Measurements from ENCODE around the gene SLC22A15.

SLC22A15 gene

DNA sequence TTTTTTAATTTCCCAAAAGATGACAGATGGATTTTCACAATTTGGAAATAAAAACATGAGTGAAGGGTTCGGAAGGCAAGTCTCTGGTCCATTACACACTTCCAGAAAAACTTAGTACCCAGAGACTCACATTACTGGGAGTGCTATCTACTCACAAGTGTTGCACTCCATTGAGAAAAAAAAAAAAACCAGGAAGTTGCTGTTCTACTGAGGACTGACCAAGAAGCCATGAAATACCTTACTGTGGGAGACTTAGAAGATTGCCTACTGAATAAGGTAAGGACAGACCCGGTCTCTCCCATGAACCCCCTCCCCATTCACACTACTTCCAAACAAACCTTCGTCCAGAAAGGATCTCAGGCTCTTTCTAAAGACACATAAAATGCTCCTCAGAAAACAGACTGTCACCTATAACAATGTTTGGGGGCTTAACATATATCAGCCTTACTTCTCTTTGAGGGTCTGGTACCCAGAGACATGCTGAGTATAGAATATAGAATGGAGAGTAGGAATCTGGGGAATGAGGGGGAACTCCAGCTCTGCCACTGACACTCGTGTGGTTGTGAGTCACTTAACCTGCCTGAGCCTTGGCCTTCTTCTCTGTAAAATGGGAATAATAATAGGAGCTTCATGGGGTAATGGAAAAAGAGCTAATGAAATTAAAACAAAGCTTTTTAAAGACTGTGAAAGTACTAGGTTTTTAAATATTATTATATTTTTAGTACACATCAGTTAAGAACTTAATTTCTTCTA is 136.3 kb downstream of the SLC22A15 start:
- CTCF ChIA-PET: no interaction called here
- POLR2A ChIA-PET: no interaction called here

GRCh38 chr1:116113615-116114014 is 137.3 kb downstream of the SLC22A15 start:
- ChIA-PET POLR2A (no interaction called here), CTCF (no interaction called here)
- Histone ChIP-seq H3K4me3 (ENCODE audit: low read depth, low read length) (no peak overlapping the region), H3K9me3 (ENCODE audit: control insufficient read depth, insufficient read depth, low read depth, low read length) (no peaks in the 10 kb centered on the region), H3K36me3 (ENCODE audit: control insufficient read depth in 2 of 2, insufficient read depth in 1 of 2, low read length in 2 of 2) (no peaks in the 10 kb centered on the region), H3K4me1 (ENCODE audit: control insufficient read depth, insufficient read depth, low read length) (peaks cover 7% of the 10 kb centered on the region), H3K27ac (ENCODE audit: extremely low read depth, low read depth, low read length) (no peak overlapping the region)
- TF ChIP-seq ZNF776 (tag by site-specific recombination; IDR thresholded peaks at IDR 0.05; ENCODE audit: borderline replicate concordance): no peak
- TF ChIP-seq OVOL3 (tag by site-specific recombination; IDR thresholded peaks at IDR 0.05): no peak
- TF ChIP-seq ZBTB21 (tag by site-specific recombination; IDR thresholded peaks at IDR 0.05): no peak
- TF ChIP-seq ZNF292 (tag by site-specific recombination; IDR thresholded peaks at IDR 0.05; ENCODE audit: borderline replicate concordance, low read depth): no peak
- TF ChIP-seq, protein P1, sequence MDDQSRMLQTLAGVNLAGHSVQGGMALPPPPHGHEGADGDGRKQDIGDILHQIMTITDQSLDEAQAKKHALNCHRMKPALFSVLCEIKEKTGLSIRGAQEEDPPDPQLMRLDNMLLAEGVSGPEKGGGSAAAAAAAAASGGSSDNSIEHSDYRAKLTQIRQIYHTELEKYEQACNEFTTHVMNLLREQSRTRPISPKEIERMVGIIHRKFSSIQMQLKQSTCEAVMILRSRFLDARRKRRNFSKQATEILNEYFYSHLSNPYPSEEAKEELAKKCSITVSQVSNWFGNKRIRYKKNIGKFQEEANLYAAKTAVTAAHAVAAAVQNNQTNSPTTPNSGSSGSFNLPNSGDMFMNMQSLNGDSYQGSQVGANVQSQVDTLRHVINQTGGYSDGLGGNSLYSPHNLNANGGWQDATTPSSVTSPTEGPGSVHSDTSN (CRISPR knock-in tag; IDR thresholded peaks at IDR 0.05): no peak
- no peak for TF ChIP-seq ZNF391 (tag by site-specific recombination; IDR thresholded peaks at IDR 0.05; ENCODE audit: borderline replicate concordance, low read depth)
- TF ChIP-seq ZNF16 (tag by site-specific recombination; IDR thresholded peaks at IDR 0.05; ENCODE audit: low read depth): no peak
- no peak for TF ChIP-seq BCL6B (tag by site-specific recombination; IDR thresholded peaks at IDR 0.05)
- TF ChIP-seq ZBTB44 (tag by site-specific recombination; IDR thresholded peaks at IDR 0.05): no peak
- TF ChIP-seq ZNF221 (tag by site-specific recombination; IDR thresholded peaks at IDR 0.05; ENCODE audit: borderline replicate concordance): no peak
- TF ChIP-seq ZNF18 (tag by site-specific recombination; IDR thresholded peaks at IDR 0.05): no peak
- no peak for TF ChIP-seq ZNF114 (tag by site-specific recombination; IDR thresholded peaks at IDR 0.05)

More for the DNA sequence above, 136.3 kb downstream of the SLC22A15 start:
- no peaks in the 10 kb centered on the region for H3K36me3 ChIP-seq (ENCODE audit: control insufficient read depth in 2 of 2, insufficient read depth in 1 of 2, low read length in 2 of 2)
- TF ChIP-seq ZNF777 (tag by site-specific recombination; IDR thresholded peaks at IDR 0.05; ENCODE audit: borderline replicate concordance): no peak
- TF ChIP-seq GLIS2 (tag by site-specific recombination; IDR thresholded peaks at IDR 0.05): no peak
- no peak for TF ChIP-seq ZIC2 (tag by site-specific recombination; IDR thresholded peaks at IDR 0.05)
- TF ChIP-seq ZBTB17 (tag by site-specific recombination; IDR thresholded peaks at IDR 0.05): no peak
- TF ChIP-seq ZNF768 (tag by site-specific recombination; IDR thresholded peaks at IDR 0.05): no peak
- TF ChIP-seq ZNF549 (tag by site-specific recombination; IDR thresholded peaks at IDR 0.05): no peak
- no peak for TF ChIP-seq ZBTB8A (tag by site-specific recombination; IDR thresholded peaks at IDR 0.05)
- no peak for TF ChIP-seq TCF7L2 (IDR thresholded peaks at IDR 0.05; ENCODE audit: borderline replicate concordance, low read depth, low read length)
- TF ChIP-seq INSM2 (tag by site-specific recombination; IDR thresholded peaks at IDR 0.05): no peak
- no peak for TF ChIP-seq ZXDB (tag by site-specific recombination; IDR thresholded peaks at IDR 0.05)
- TF ChIP-seq ZNF488 (tag by site-specific recombination; IDR thresholded peaks at IDR 0.05): no peak
- TF ChIP-seq ZNF544 (tag by site-specific recombination; IDR thresholded peaks at IDR 0.05): no peak
- H3K4me3 ChIP-seq (ENCODE audit: low read depth, low read length): no peak overlapping the region
- no peaks in the 10 kb centered on the region for H3K9me3 ChIP-seq (ENCODE audit: control insufficient read depth, insufficient read depth, low read depth, low read length)
- H3K4me1 ChIP-seq (ENCODE audit: control insufficient read depth, insufficient read depth, low read length): peaks cover 7% of the 10 kb centered on the region
- no peak overlapping the region for H3K27ac ChIP-seq (ENCODE audit: extremely low read depth, low read depth, low read length)
